Measurements from ENCODE around the gene SFR1.
"Not testable (repeated sequence)": the region's sequence is repeated elsewhere in the genome, so short reads cannot be mapped to it uniquely, and the experiment has no call there.

SFR1 gene

DNA sequence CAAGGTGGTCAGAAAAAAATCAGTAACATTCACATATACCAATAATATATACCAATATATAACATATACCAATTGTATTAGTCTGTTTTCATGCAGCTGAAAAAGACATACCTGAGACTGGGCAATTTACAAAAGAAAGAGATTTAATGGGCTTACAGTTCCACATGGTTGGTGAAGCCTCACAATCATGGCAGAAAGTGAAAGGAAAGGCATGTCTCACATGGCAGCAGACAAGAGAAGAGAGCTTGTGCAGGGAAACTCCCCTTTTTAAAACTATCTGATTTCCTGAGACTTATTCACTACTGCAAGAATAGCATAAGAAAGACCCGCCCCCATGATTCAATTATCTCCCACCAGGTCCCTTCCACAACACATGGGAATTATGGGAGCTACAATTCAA lies 52.2 kb downstream of the SFR1 start:
- DNase-seq (ENCODE audit: low read depth): not testable (repeated sequence)
